Bone marrow (tissue), 2 donors: ENCODE measurements around the gene CYP3A4.
"Not testable (repeated sequence)": the region's sequence is repeated elsewhere in the genome, so short reads cannot be mapped to it uniquely, and the experiment has no call there.

Experiments
- DNase-seq, 2 donors: peaks; one replicate each; lab custom pipeline; 2025; lab: John Stamatoyannopoulos, UW

CYP3A4 gene

GRCh38 chr7:99751322-99752052, 32.5 kb downstream of the CYP3A4 start:
- DNase-seq = not testable (repeated sequence)

- no peak for DNase-seq
These were observed 35.0 kb downstream of the CYP3A4 start for GRCh38 chr7:99748846-99749579.

- not testable (repeated sequence) for DNase-seq
These were observed 37.1 kb downstream of the CYP3A4 start for GRCh38 chr7:99746915-99747314.

GRCh38 chr7:99745395-99745794, 38.6 kb downstream of the CYP3A4 start:
- DNase-seq = not testable (repeated sequence)

GRCh38 chr7:99742737-99743394, 41.1 kb downstream of the CYP3A4 start:
- DNase-seq = no peak

GRCh38 chr7:99741441-99741795, 42.6 kb downstream of the CYP3A4 start:
- no peak for DNase-seq

GRCh38 chr7:99740573-99741440, 43.2 kb downstream of the CYP3A4 start:
- no peak for DNase-seq

- no peak for DNase-seq
These were observed 44.0 kb downstream of the CYP3A4 start for GRCh38 chr7:99739699-99740572.

- no peak for DNase-seq
These were observed 46.3 kb downstream of the CYP3A4 start for GRCh38 chr7:99737726-99738125.

GRCh38 chr7:99736667-99737066, 47.3 kb downstream of the CYP3A4 start:
- DNase-seq = not testable (repeated sequence)

GRCh38 chr7:99734987-99735386, 49.0 kb downstream of the CYP3A4 start, which contains the start of gene CYP3A7:
TSS of gene CYP3A7 (minus strand) at chr7:99735196. CDS start at chr7:99735093, 103 bp downstream.
- DNase-seq = no peak

- no peak for DNase-seq
These were observed 50.5 kb downstream of the CYP3A4 start for GRCh38 chr7:99733448-99733847.

- DNase-seq = no peak
These were observed 51.0 kb downstream of the CYP3A4 start for GRCh38 chr7:99733003-99733402.

- DNase-seq = no peak
These were observed 52.2 kb downstream of the CYP3A4 start for GRCh38 chr7:99731638-99732374.

- no peak for DNase-seq
These were observed 53.0 kb downstream of the CYP3A4 start for GRCh38 chr7:99730992-99731391.

GRCh38 chr7:99730238-99730810, 53.7 kb downstream of the CYP3A4 start:
- DNase-seq = no peak

GRCh38 chr7:99729486-99730237, 54.3 kb downstream of the CYP3A4 start:
- no peak for DNase-seq

- DNase-seq = no peak
These were observed 55.4 kb downstream of the CYP3A4 start for GRCh38 chr7:99728615-99729014.

- DNase-seq = not testable (repeated sequence)
These were observed 60.8 kb downstream of the CYP3A4 start for GRCh38 chr7:99723201-99723600.
